AG10803 (cell line): ENCODE measurements around the gene CTBP2.
"Not testable (repeated sequence)": the region's sequence is repeated elsewhere in the genome, so short reads cannot be mapped to it uniquely, and the experiment has no call there.

Source experiments
- DNase-seq: peaks from one replicate; pipeline ENCODE4 v3.0.0; 2010; ENCODE audit warnings: low read depth
- H3K4me3 ChIP-seq: 2 replicates; pipeline ENCODE4 v1.5.1; 2011; ENCODE audit warnings: mild to moderate bottlenecking, low read length, control low read depth
- CTCF ChIP-seq: conservative IDR thresholded peaks from 2 replicates; pipeline ENCODE4 v1.5.1; 2011; ENCODE audit warnings: mild to moderate bottlenecking, low read length, control low read depth, inconsistent platforms

The CTBP2 gene

GRCh38 chr10:124993345-124993708 lies 167.0 kb downstream of the CTBP2 start:
- no peak for TF ChIP-seq CTCF
- DNase-seq: no peak

GRCh38 chr10:124992462-124993344 lies 167.7 kb downstream of the CTBP2 start:
- H3K4me3 ChIP-seq: no peak overlapping the region
- peak; percentile 74 for DNase-seq
- peak; percentile 66 for TF ChIP-seq CTCF

More at GRCh38 chr10:124993345-124993708, 167.0 kb downstream of the CTBP2 start:
- H3K4me3 ChIP-seq: no peak overlapping the region

GRCh38 chr10:124991835-124992234 lies 168.5 kb downstream of the CTBP2 start:
- TF ChIP-seq CTCF: no peak
- DNase-seq: no peak
- no peak overlapping the region for H3K4me3 ChIP-seq

- H3K4me3 ChIP-seq: no peak overlapping the region
- no peak for TF ChIP-seq CTCF
- DNase-seq: no peak
These were observed 169.4 kb downstream of the CTBP2 start for GRCh38 chr10:124990671-124991625.

GRCh38 chr10:124989526-124989925 lies 170.8 kb downstream of the CTBP2 start:
- DNase-seq: peak; percentile 31
- TF ChIP-seq CTCF: no peak
- no peak overlapping the region for H3K4me3 ChIP-seq

- not testable (repeated sequence) for DNase-seq, H3K4me3 ChIP-seq
These were observed 171.6 kb downstream of the CTBP2 start for GRCh38 chr10:124988753-124989152.

GRCh38 chr10:124987788-124988187 lies 172.6 kb downstream of the CTBP2 start:
- TF ChIP-seq CTCF: no peak
- DNase-seq: no peak
- H3K4me3 ChIP-seq: no peak overlapping the region
